Measurements from ENCODE around the gene GTF2A1. TPM values are rescaled to one million over a fixed set of nuclear protein-coding genes. Genes with fewer than 3 reads are reported as not detected.
A peak's percentile ranks its signal among the peaks of the same experiment; 100 is the strongest.

GTF2A1 gene
- total RNA-seq, 6 experiments from 2014 or later = 37.6 to 47.6 (median 40.3) TPM

DNA sequence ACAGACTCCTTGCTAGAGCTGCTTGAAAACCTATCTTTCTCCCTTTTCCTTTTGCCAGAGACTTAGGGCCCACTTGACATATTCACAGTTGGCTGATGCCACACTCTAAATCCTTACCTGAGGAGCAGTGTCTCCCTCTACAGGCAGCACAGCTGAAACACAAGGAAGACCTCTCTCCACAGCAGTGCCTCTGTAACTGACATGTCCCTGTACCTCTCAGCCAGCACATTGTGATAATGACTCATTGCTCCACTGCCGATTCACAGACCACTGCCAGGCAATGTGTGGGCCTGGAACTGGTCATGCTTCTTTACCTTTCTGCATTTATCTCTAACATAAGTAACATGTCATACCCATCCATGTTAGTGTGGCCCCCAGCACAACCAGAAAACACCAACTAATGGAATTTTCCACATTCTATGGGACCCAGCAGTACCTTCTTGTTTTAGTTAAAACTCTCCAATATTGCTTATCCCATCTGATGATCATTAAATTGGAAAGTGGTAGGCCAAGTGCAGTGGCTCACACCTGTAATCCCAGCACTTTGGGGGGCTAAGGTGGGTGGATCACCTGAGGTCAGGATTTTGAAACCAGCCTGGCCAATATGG is 56.5 kb downstream of the GTF2A1 start:
- Mint-ChIP-seq H3K4me3 (no peak overlapping the region), H3K27ac (no peak overlapping the region), H3K9me3 (no peaks in the 10 kb centered on the region), H3K4me1 (ENCODE audit: low read depth) (peaks cover 16% of the 10 kb centered on the region), H3K27me3 (ENCODE audit: insufficient read depth) (no peaks in the 10 kb centered on the region), H3K36me3 (ENCODE audit: low read depth) (no peaks in the 10 kb centered on the region)
- DNase-seq = peak; percentile 85
- TF ChIP-seq, protein P1, sequence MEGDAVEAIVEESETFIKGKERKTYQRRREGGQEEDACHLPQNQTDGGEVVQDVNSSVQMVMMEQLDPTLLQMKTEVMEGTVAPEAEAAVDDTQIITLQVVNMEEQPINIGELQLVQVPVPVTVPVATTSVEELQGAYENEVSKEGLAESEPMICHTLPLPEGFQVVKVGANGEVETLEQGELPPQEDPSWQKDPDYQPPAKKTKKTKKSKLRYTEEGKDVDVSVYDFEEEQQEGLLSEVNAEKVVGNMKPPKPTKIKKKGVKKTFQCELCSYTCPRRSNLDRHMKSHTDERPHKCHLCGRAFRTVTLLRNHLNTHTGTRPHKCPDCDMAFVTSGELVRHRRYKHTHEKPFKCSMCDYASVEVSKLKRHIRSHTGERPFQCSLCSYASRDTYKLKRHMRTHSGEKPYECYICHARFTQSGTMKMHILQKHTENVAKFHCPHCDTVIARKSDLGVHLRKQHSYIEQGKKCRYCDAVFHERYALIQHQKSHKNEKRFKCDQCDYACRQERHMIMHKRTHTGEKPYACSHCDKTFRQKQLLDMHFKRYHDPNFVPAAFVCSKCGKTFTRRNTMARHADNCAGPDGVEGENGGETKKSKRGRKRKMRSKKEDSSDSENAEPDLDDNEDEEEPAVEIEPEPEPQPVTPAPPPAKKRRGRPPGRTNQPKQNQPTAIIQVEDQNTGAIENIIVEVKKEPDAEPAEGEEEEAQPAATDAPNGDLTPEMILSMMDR (IDR thresholded peaks at IDR 0.05) = peak; percentile 84

DNA sequence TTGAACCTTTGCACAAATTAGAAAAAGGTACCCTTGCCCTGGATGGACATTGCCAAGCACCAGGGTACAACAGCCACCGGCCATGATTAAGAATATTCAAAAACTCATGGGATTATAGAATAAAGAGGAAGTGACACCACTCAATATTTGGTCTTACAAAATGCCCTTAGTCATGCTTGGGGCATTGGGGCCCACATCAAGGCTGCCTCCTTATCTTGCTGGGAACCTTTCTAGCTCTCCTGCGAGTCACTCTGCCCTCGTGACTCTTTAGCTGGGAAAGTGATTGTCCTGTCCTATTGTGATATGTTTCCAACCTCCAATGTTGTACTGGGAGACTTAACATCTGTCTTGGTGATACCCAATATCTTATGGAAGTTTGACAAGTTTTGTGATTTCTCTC is 57.8 kb downstream of the GTF2A1 start:
- no peak for DNase-seq
- Mint-ChIP-seq H3K9me3 (no peaks in the 10 kb centered on the region), H3K4me1 (ENCODE audit: low read depth) (peaks cover 14% of the 10 kb centered on the region), H3K27ac (no peak overlapping the region), H3K4me3 (no peak overlapping the region), H3K27me3 (ENCODE audit: insufficient read depth) (peaks cover 4% of the 10 kb centered on the region; the same call in 1 of the 2 replicates), H3K36me3 (ENCODE audit: low read depth) (no peaks in the 10 kb centered on the region)
- TF ChIP-seq, protein P1 (IDR thresholded peaks at IDR 0.05) = no peak

DNA sequence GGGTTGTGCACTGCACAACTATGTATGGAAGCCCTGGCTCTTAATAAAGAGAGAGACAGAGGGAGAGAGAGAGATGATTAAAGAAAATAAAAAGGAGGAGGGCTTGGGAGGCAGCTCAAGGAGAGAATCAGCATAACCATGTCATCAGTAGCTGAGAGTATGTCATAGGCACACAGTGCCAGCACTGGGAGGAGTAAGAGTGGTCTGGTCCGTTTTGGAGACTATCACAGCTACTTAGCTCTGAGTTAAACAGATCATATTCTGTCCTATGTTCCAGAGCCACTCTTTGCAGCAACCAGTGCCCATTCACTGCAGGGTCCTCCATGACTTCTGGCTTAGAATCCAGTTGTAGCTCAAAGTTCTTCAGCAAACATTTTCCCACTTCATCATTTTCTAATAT is 59.0 kb downstream of the GTF2A1 start:
- DNase-seq = no peak
- Mint-ChIP-seq H3K27ac (no peak overlapping the region), H3K36me3 (ENCODE audit: low read depth) (no peaks in the 10 kb centered on the region), H3K4me1 (ENCODE audit: low read depth) (peaks cover 14% of the 10 kb centered on the region), H3K27me3 (ENCODE audit: insufficient read depth) (peaks cover 5% of the 10 kb centered on the region; the same call in 1 of the 2 replicates), H3K4me3 (no peak overlapping the region), H3K9me3 (no peaks in the 10 kb centered on the region)
- TF ChIP-seq, protein P1 (IDR thresholded peaks at IDR 0.05) = no peak

DNA sequence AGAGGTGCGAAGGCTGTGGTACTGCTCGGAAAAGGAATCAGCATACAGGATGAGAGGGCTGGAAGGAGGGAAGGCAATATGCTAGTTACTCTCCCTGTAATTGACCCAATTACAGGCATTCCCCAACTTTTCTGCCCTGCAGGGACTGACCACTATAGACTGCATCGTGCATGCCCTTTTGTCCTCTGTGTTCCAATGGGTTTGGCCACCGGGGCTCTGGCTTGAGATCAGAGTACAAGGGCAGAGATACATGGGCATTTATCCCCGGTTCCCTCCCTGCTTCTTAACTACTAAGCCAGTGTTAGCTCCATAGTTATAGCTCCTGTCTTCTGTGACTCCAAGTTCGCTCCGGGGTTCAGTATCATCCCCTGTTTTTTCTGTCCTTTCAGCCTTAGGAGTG is 59.7 kb downstream of the GTF2A1 start:
- Mint-ChIP-seq H3K4me3 (no peak overlapping the region), H3K36me3 (ENCODE audit: low read depth) (no peaks in the 10 kb centered on the region), H3K9me3 (no peaks in the 10 kb centered on the region), H3K4me1 (ENCODE audit: low read depth) (peaks cover 14% of the 10 kb centered on the region), H3K27ac (no peak overlapping the region), H3K27me3 (ENCODE audit: insufficient read depth) (peaks cover 5% of the 10 kb centered on the region; the same call in 1 of the 2 replicates)
- DNase-seq = no peak
- TF ChIP-seq, protein P1 (IDR thresholded peaks at IDR 0.05) = no peak

DNA sequence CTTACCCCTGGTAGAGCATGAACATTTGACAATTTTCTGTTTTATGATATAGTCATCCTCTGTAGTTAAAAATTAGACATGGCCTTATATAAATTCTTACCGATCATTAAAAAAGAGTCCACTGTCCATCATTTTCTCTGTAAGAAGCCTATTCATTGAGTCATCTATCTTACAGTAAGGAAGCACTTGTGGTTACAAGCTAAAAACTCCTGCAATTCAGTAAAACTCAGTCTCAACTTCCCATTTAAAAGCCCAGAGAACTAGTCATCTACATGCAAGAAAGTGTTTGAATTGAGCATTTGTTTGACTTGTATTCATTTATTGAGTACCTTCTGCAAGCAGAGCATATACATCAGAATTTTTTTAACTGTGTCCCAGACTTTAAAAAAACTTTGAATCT is 63.3 kb downstream of the GTF2A1 start:
- Mint-ChIP-seq H3K4me3 (no peak overlapping the region), H3K4me1 (ENCODE audit: low read depth) (no peaks in the 10 kb centered on the region), H3K36me3 (ENCODE audit: low read depth) (no peaks in the 10 kb centered on the region), H3K27ac (no peak overlapping the region), H3K9me3 (no peaks in the 10 kb centered on the region), H3K27me3 (ENCODE audit: insufficient read depth) (peaks cover 5% of the 10 kb centered on the region; the same call in 1 of the 2 replicates)
- no peak for DNase-seq
- TF ChIP-seq, protein P1 (IDR thresholded peaks at IDR 0.05) = no peak

Data from HFFc6 (cell line).